GM19395 (cell line): Measurements from ENCODE around the gene CAPZB.

Experiments
- ATAC-seq: cut with Tn5 transposase; IDR thresholded peaks from one replicate; pipeline ENCODE4 v1.9.1; 2021; ENCODE audit warnings: mild to moderate bottlenecking, moderate library complexity; ENCODE audit not compliant: unreplicated experiment

Gene CAPZB

DNA sequence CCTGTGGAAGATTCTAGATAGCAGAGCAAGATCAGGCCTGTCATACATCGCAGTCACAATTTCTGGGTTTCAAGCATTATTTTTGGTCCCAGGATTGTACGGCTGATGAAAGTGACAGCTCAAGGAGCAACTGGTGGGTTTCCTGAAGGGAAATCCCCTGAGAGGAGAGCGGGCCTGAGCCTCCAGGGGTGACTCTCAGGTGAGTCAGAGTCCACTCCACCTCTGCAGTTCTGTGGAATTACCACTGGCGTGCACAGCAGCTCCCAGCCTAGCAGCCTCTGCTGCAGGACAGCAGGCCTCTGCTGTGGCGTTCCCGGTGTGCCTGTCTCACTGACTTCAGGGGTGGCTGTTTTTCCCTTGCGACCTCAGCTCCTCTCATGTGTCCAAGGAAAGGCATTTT is 148.8 kb downstream of the CAPZB start:
- no peak for ATAC-seq

- ATAC-seq, result no peak
These were observed 151.6 kb downstream of the CAPZB start for GRCh38 chr1:19333587-19334354.

- no peak for ATAC-seq
These were observed 152.5 kb downstream of the CAPZB start for GRCh38 chr1:19332832-19333231.

DNA sequence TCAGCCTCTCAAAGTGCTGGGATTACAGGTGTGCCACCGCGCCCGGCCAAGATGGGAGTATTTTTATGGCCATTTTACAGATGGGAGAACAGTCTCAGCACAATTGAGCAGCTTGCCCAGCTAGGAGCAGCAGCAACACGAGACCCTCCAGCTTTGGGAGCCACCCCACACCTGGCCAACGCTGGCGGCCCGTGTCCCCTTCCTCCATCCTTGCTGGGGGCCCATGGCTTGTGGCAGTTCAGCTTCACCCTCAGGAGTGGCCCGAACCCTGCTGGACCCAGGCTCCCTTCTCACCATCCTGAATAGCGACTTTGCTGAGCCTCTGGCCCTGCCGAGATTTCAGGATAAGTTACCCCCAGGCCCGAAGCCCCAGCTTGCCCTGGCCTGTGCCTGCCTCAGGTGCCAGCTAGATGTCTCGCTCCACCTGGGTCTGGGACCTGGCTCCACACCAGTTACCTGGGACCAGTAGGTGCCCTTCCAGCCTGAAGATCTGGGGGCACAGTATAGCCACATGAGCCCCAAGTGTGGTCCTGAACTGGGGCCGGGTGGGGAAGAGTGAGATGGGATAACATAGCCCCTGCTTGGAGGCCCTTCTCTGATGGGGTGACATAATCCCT is 154.0 kb downstream of the CAPZB start:
- no peak for ATAC-seq

DNA sequence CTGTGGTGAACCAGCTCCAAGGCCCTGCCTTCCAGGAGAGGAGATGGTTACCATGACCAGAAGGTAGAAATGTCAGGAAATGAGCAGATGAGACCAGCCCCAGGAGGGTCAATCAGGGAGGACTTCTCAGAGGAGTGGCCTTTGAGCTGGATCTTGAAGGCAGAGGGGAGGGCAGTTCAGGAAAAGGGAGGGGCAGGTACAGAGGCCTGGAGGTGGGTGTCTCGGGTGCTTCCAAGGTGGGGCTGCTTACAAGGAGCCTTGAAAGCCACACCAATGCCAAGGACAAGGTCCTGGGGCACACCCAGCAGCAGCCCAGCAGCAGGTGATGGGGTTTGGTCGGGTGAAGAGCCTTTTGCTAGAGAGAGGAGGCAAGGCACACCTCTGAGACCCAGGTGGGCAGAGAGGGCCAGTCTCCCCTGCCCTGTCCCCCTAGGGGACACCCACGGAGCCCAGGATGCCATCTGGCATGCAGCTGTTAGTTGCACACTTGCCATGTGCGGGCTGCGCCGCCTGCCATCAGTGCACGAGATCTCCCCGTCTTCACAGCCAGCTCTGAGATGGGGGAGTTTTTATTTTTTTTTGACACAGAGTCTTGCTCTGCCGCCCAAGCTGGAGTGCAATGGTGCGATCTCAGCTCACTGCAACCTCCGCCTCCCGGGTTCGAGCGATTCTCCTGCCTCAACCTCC is 154.7 kb downstream of the CAPZB start:
- ATAC-seq, result no peak

DNA sequence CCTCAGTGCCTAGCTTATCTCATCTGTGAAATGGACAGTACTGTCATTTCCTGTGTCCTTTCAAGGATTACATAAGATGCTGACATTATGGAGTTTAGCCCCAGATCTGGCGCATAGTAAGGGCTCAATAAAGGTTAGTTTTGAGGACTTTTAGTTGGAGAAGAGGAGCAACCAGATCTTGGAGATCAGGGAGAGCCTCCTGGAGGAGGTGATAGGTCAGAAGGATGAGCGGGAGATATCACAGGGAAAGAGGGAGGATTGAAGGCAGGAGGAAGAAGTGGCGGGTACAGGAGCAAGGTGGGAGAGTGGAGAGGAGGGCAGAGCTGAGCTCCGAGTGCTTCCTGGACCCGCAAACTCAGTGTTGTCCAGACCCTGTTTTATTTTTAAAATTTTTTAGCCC is 155.7 kb downstream of the CAPZB start:
- ATAC-seq, result no peak

- ATAC-seq, result no peak
These were observed 156.2 kb downstream of the CAPZB start for GRCh38 chr1:19329188-19329587.

DNA sequence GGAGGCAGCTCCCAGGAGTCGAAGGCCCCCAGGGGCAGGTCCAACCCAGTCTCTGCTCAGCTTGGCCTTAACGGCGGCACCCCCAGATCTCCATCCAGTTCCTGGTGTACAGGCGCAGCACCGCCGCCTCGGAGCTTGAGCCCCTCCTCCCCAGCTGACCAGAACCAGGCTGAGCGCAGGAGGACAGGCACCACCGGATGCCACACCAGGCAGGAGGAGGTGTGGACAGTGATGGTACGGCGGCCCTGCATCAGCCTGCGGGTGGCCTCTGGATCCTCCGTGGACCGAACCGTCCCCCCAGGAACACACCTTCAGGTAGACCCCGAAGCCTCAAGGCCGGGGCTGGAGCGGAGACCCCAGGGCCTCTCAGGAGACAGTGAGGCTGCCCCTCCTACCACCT is 156.9 kb downstream of the CAPZB start:
- no peak for ATAC-seq

DNA sequence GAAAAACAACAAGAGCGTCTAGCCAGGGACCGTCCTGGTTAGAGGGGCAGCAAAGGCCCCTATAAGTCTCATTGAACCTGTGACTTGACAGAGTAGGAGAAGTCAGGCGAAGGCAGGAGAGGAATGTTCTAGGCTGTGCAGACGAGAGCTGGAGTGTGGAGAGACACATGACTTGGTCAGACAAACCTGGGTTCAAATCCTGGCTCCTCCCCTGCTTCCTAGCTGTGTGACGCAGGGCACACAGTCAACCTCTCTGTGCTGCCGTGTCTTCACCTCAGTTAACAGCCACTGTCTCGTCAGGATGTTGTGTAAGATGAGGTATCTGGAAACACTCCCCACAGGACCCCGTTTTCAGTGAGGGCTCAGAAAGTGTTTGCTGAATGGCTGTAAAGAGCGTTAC is 157.6 kb downstream of the CAPZB start:
- no peak for ATAC-seq

GRCh38 chr1:19327301-19327700 is 158.0 kb downstream of the CAPZB start:
- ATAC-seq, result no peak

GRCh38 chr1:19326748-19327065 is 158.6 kb downstream of the CAPZB start:
- ATAC-seq, result no peak

- ATAC-seq, result no peak
These were observed 159.2 kb downstream of the CAPZB start for GRCh38 chr1:19325958-19326747.

GRCh38 chr1:19325368-19325957 is 159.9 kb downstream of the CAPZB start:
- no peak for ATAC-seq

GRCh38 chr1:19324665-19324990 is 160.7 kb downstream of the CAPZB start:
- ATAC-seq, result no peak

DNA sequence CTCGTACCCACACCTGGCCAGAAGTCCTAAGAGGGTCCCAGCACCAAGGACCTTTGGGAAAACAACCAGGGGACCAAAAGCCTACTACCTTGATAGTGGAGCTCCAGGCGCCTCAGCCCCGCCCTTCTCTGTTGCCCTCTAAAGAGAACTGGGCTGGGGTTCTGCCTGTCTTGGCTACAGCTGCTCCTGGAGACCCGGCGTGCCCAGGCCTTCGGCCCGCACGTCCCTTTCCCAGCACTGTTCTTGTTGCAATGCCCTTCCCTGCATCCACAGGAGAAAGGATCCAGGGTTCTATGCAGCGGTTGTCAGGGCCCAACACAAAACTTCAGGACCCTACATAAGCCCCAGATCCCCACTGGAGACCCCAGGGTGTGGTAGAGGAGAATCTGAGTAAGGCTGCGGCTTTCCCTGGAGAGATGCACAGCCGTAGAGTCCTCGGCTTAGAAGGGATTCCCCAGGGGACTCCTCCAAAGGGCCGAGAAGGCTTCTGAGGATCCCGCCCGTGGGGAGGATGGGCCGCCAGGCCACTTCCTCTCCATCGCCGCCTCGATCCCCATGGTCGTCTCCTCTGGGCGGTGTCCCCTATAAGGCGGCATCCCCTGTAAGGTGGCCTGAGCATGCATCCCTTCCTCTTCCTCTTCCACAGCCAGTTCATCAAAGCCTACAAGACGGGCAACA is 161.2 kb downstream of the CAPZB start:
- ATAC-seq, result no peak

DNA sequence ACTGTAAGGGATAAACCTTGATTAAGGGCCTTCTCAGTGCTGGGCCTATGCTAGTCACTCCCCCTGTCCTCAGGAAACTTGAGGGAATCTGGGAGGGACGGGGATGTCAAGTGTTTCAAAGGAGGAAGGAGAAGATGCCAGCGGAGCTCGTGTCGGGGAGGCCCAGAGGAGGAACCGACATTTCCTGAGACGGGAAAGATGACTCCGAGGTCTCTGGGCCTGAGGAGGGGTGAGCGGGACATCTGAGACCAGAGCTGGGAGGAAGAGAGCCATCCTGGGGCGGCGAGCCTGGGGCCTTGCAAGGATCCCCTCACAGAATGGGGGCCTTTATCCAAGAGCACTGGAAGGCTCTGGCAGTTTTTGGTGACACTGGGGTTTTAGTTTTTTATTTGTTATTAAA is 162.9 kb downstream of the CAPZB start:
- no peak for ATAC-seq

- no peak for ATAC-seq
These were observed 164.3 kb downstream of the CAPZB start for GRCh38 chr1:19321071-19321470.

DNA sequence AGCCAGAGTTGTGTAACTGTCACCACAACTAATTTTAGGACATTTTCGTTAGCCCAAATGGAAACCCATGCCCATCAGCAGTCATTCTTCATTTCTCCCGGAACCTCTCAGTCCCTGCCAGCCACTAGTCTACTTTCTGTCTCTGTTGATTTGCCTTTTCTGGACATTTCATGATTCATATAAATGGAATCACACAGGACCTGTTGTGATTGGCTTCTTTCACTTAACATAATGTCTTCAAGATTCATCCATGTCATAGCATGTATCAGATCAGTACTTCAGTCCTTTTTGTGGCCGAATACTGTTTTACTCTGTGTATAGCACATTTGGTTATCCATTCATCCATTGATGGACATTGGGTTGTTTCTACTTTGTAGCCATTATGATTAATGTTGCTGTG is 166.1 kb downstream of the CAPZB start:
- no peak for ATAC-seq

DNA sequence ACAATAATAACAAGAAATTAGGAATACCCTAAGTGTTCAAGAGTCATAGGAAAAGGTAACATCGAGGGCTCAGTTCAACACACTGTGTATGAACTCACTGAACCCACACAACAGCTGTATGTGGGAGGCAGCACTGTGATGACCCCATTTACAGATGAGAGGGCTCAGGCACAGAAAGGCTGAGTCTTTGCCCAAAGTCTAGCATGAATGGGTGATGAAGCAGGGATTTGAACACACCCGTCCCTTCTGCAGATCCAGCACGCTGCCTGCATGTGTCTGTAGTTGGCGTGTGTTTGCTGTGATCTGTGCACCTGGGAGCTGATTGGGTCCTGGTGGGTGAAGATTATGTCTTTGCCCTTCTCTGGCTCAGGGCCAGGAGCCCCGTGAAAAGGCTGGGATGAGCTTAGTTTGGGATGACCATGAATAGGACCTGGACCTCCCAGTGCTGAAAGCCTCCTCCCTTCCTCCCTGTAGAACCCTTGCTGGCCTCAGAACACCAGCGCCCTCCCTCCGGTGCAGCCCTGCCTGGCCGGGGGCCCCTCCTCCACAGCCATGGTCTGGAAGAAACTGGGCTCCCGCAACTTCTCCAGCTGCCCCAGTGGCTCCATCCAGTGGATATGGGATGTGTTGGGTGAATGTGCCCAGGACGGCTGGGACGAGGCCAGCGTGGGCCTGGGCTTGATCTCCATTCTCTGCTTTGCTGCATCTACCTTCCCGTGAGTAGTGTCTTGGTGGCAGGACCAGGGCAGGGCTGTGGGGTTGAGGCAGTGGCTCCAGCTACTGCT is 168.0 kb downstream of the CAPZB start:
- ATAC-seq, result no peak
